Stimulated activated CD4-positive, alpha-beta T cell treated with anti-CD3 and anti-CD28 coated beads, Interleukin-2, amount 100 ng/mL, for 24 hours (primary cell): Measurements from ENCODE around the gene TBC1D2B.

Source experiments
- DNase-seq, 2 donors: peaks; one replicate each; pipeline ENCODE4 v3.0.0-alpha.2; 2020

TBC1D2B gene

GRCh38 chr15:78093242-78094020 lies 15.9 kb upstream of the TBC1D2B start:
- DNase-seq = no peak

- no peak for DNase-seq
Observed at GRCh38 chr15:78092261-78093041, 14.9 kb upstream of the TBC1D2B start, which contains the start of gene SH2D7. Gene SH2D7 (plus strand): TSS chr15:78092561. CDS start chr15:78092585, 24 bp downstream.

- no peak for DNase-seq
Observed at GRCh38 chr15:78090422-78091063, 13.0 kb upstream of the TBC1D2B start.

GRCh38 chr15:78088773-78089080 lies 11.2 kb upstream of the TBC1D2B start:
- DNase-seq = no peak

GRCh38 chr15:78087951-78088772 lies 10.7 kb upstream of the TBC1D2B start:
- DNase-seq = no peak

- no peak for DNase-seq
Observed at GRCh38 chr15:78085928-78086327, 8.4 kb upstream of the TBC1D2B start.

- DNase-seq = no peak
Observed at GRCh38 chr15:78084449-78084750, 6.9 kb upstream of the TBC1D2B start.

- no peak for DNase-seq
Observed at GRCh38 chr15:78083687-78084448, 6.4 kb upstream of the TBC1D2B start.

- no peak for DNase-seq
Observed at GRCh38 chr15:78083186-78083585, 5.7 kb upstream of the TBC1D2B start.

- no peak for DNase-seq
Observed at GRCh38 chr15:78082743-78083110, 5.2 kb upstream of the TBC1D2B start.

- DNase-seq = no peak
Observed at GRCh38 chr15:78082106-78082742, 4.7 kb upstream of the TBC1D2B start.

GRCh38 chr15:78080088-78080460 lies 2.6 kb upstream of the TBC1D2B start:
- no peak for DNase-seq

GRCh38 chr15:78079298-78080087 lies 2.0 kb upstream of the TBC1D2B start:
- no peak for DNase-seq

GRCh38 chr15:78077871-78078210 lies 330 bp upstream of the TBC1D2B start:
- DNase-seq = no peak

- no peak for DNase-seq
Observed at GRCh38 chr15:78076231-78077052, 1.1 kb downstream of the TBC1D2B start.

- no peak for DNase-seq
Observed at GRCh38 chr15:78075490-78076230, 1.9 kb downstream of the TBC1D2B start.

- no peak for DNase-seq
Observed at GRCh38 chr15:78073046-78073787, 4.3 kb downstream of the TBC1D2B start.

GRCh38 chr15:78072080-78072892 lies 5.2 kb downstream of the TBC1D2B start:
- no peak for DNase-seq
